Gastroesophageal sphincter (tissue), 4 donors: Measurements from ENCODE around the gene ATG4A. TPM values are rescaled to one million over a fixed set of nuclear protein-coding genes. Genes with fewer than 3 reads are reported as not detected.
A peak's percentile ranks its signal among the peaks of the same experiment; 100 is the strongest.

Experiments
- ATAC-seq: fragments of 150-250 bp; one replicate; pipeline ENCODE4 v1.9.1; 2016; ENCODE audit warnings: mild to moderate bottlenecking, moderate library complexity
- H3K27ac ChIP-seq, 4 donors: fragments of 200-600 bp; sonication (generic) in 3 of 4; 1 replicate in 3 of 4; 2 replicates in 1 of 4; pipeline ENCODE4 v1.5.1; 2016 to 2019
- H3K27me3 ChIP-seq: fragments of 200-600 bp; sonication (generic); one replicate; pipeline ENCODE4 v1.5.1; 2019
- H3K36me3 ChIP-seq, 2 donors: fragments of 200-600 bp; sonication (generic); one replicate each; pipeline ENCODE4 v1.5.1; 2019; ENCODE audit warnings: control low read depth in 1 of 2
- H3K4me1 ChIP-seq, 3 donors: fragments of 200-600 bp; sonication (generic); 1 replicate in 2 of 3; 2 replicates in 1 of 3; pipeline ENCODE4 v1.5.1; 2016 to 2019; ENCODE audit warnings: control low read depth in 2 of 3
- H3K4me3 ChIP-seq, 2 donors: fragments of 200-600 bp; sonication (generic); one replicate each; pipeline ENCODE4 v1.5.1; 2019; ENCODE audit warnings: mild to moderate bottlenecking in 1 of 2, moderate library complexity in 1 of 2
- H3K9me3 ChIP-seq, 3 donors: fragments of 200-600 bp; sonication (generic); one replicate each; pipeline ENCODE4 v1.5.1; 2017 to 2019; ENCODE audit warnings: control low read depth in 2 of 3
- CTCF ChIP-seq, 4 experiments: fragments of 200-600 bp in 2 of 4; fragments of 450-650 bp in 2 of 4; sonication (generic) in 1 of 4; IDR thresholded peaks; one replicate each; pipeline ENCODE4 v1.5.1; 2017 to 2019; ENCODE audit warnings: antibody characterized with exemption in 4 of 4, mild to moderate bottlenecking in 2 of 4, moderate library complexity in 2 of 4
- EP300 ChIP-seq: sonication (generic); formaldehyde crosslinking; IDR thresholded peaks from one replicate; pipeline ENCODE4 v1.6.1; 2017; ENCODE audit warnings: antibody characterized with exemption, mild to moderate bottlenecking
- POLR2A ChIP-seq, 2 donors: fragments of 450-650 bp; IDR thresholded peaks; one replicate each; pipeline ENCODE4 v1.6.1; 2017; ENCODE audit warnings: antibody characterized with exemption in 2 of 2, mild to moderate bottlenecking in 2 of 2, moderate library complexity in 1 of 2
- POLR2AphosphoS5 ChIP-seq: sonication (generic); formaldehyde crosslinking; IDR thresholded peaks from one replicate; pipeline ENCODE4 v1.6.1; 2017; ENCODE audit warnings: antibody characterized with exemption
- WGBS, 2 donors: methylation state at CpG; one replicate each; pipeline ENCODE4 v1.1.5; 2018; ENCODE audit warnings: low coverage in 1 of 2; 5-methylcytosine and 5-hydroxymethylcytosine counted together
- total RNA-seq, 4 donors: library from RNA; depleted of rRNA; stranded (reverse); fragments of >200 nt; gene quantifications; one replicate each; pipeline ENCODE4 v1.1.0, GENCODE V29; 2016

ATG4A gene
- total RNA-seq, 4 donors from 2014 or later: 9.3 to 13.6 (median 11.8) TPM

DNA sequence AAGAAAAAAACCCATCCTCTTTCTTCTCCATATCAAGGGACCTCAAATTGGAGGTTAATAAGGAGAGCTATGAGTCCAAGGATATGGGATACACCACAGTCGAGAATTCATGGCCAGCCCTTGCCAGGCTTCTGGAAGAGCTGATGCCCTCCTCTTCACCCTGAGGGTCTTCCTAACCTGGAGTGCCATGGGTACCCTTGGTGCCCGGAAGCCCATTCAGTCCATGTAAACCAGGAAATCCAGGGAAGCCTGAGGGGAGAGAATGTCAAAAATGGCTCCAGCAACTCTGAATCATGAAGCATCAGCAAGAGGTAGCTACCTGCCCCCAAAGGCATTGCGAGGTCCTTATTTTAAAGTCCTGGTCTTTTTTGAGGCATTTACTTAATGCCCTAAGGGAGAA, 78.2 kb downstream of the ATG4A start:
- H3K36me3 ChIP-seq: peaks cover 0 to 56% of the 10 kb centered on the region in 2 donors
- no peaks in the 10 kb centered on the region for H3K27me3 ChIP-seq
- no peak for ATAC-seq
- no peak for TF ChIP-seq CTCF (IDR thresholded peaks at IDR 0.05)
- no peak for TF ChIP-seq EP300
- no peak for TF ChIP-seq POLR2A (IDR thresholded peaks at IDR 0.05)
- TF ChIP-seq POLR2AphosphoS5: no peak
- peak overlapping the region in 1 of 4 donors; percentile 27 for H3K27ac ChIP-seq
- H3K4me1 ChIP-seq: peaks cover 0 to 6% (median 0%) of the 10 kb centered on the region in 3 donors
- no peaks in the 10 kb centered on the region for H3K9me3 ChIP-seq
- 90% methylated on average over 3 of the region's 3 CpGs; no CpG with 5 or more reads in 1 of the 2 donors for WGBS, 2 donors
- H3K4me3 ChIP-seq: no peak overlapping the region

GRCh38 chrX:108171671-108172070, 80.1 kb downstream of the ATG4A start:
- H3K36me3 ChIP-seq: peaks cover 0 to 68% of the 10 kb centered on the region in 2 donors
- no peak overlapping the region for H3K27ac ChIP-seq
- H3K4me3 ChIP-seq: no peak overlapping the region
- no peaks in the 10 kb centered on the region for H3K9me3 ChIP-seq
- no peak for ATAC-seq
- TF ChIP-seq EP300 (no peak), POLR2AphosphoS5 (no peak), CTCF (IDR thresholded peaks at IDR 0.05) (no peak), POLR2A (IDR thresholded peaks at IDR 0.05) (no peak)
- no peaks in the 10 kb centered on the region for H3K4me1 ChIP-seq
- 93% methylated on average over 2 of the region's 4 CpGs; no CpG with 5 or more reads in 1 of the 2 donors for WGBS, 2 donors
- no peaks in the 10 kb centered on the region for H3K27me3 ChIP-seq

DNA sequence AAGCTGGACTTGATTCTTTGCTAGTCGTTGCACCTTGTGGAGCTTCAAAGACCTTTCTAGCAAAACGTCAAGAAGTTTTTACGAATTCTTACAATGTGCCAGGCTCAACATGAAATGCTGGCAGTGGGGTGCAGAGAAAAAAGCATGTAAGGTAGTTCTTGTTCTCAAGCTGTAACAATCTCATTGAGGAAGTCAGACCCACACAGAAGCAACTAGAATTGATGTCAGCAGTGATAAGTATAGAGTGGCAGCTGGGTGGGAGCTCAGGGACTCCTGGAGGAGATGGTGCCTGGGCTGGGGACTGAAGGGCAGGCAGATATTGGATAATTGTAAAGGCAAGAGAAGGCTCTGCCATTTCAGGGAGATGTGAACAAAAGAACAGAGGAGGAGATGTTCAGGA, 82.3 kb downstream of the ATG4A start:
- no peak overlapping the region for H3K27ac ChIP-seq
- TF ChIP-seq POLR2A (IDR thresholded peaks at IDR 0.05) (no peak), CTCF (IDR thresholded peaks at IDR 0.05) (no peak), POLR2AphosphoS5 (no peak), EP300 (no peak)
- WGBS, 2 donors: 53 to 77% methylated on average over 3 of the region's 3 CpGs
- no peaks in the 10 kb centered on the region for H3K27me3 ChIP-seq
- no peak for ATAC-seq
- no peaks in the 10 kb centered on the region for H3K9me3 ChIP-seq
- no peak overlapping the region for H3K4me3 ChIP-seq
- H3K4me1 ChIP-seq: no peaks in the 10 kb centered on the region
- peaks cover 0 to 67% of the 10 kb centered on the region in 2 donors for H3K36me3 ChIP-seq

DNA sequence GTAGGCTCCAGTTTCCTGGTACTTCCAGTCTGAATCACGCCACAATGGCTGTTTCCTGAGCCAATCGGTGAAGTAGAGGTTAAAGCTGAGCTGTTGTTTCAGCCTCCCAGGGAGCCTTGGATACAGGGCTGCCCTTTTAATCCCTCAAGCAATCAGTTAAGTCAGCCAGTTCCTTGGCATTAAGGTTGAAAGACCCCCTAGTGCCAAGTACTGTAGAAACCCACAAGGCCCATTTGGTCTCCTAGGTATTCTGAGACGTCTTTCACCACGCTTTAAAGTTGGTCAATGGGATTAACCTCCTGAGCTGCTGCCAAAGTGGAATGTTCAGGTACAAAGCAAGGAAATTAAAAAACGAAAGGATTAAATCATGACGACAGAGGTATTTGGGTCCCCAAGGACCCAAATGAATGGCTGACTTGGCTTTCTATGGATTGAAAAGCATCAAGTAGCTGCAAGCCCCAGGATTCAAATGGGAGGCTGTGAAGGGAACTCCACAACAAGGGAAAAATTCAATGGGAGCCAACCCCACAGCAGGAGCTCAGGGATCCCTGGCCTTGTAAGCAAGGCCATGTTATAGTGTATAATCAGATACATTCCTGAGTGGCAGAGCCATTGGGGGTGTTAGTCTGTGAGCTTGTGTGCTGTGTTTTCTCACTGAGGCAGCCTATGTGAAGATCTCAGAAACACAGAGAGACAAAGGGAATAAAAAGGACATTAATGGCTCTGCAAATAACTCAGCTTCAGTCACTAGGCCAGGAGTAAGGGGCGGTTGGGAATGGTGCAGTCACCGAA, 86.0 kb downstream of the ATG4A start:
- Histone ChIP-seq H3K4me1 (no peaks in the 10 kb centered on the region), H3K9me3 (no peaks in the 10 kb centered on the region), H3K27ac (peak overlapping the region in 1 of 4 donors; percentile 38), H3K36me3 (peaks cover 0 to 57% of the 10 kb centered on the region in 2 donors), H3K27me3 (no peaks in the 10 kb centered on the region), H3K4me3 (no peak overlapping the region)
- WGBS, 2 donors: 62 to 78% methylated on average over 3 to 6 of the region's 8 CpGs
- TF ChIP-seq POLR2A (IDR thresholded peaks at IDR 0.05) (no peak), CTCF (IDR thresholded peaks at IDR 0.05) (no peak), POLR2AphosphoS5 (no peak), EP300 (no peak)
- ATAC-seq: no peak

DNA sequence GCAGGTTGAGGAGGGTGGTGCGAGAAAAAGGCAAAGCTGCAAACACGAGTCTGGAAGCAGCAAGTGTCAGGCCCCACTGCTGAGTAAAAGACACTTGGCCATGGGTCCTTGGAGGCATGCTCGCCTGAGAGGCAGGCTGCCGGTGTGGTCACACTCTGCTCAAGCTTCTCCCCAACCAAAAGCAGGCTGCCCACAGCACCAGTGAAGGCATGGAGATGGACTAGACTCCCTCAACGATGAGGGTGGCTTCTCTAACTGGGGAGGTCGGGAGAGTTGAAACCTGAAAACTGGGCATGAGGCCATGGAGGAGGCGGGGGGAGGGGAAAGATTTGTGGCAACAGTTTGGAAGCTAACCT, 86.5 kb downstream of the ATG4A start:
- no peaks in the 10 kb centered on the region for H3K27me3 ChIP-seq
- H3K9me3 ChIP-seq: no peaks in the 10 kb centered on the region
- TF ChIP-seq POLR2AphosphoS5: no peak
- no peak for TF ChIP-seq EP300
- TF ChIP-seq CTCF (IDR thresholded peaks at IDR 0.05): no peak
- TF ChIP-seq POLR2A (IDR thresholded peaks at IDR 0.05): no peak
- H3K27ac ChIP-seq: no peak overlapping the region
- peaks cover 0 to 2% (median 0%) of the 10 kb centered on the region in 3 donors for H3K4me1 ChIP-seq
- no peak for ATAC-seq
- 50 to 81% methylated on average over 1 to 3 of the region's 7 CpGs for WGBS, 2 donors
- H3K36me3 ChIP-seq: peaks cover 0 to 51% of the 10 kb centered on the region in 2 donors
- no peak overlapping the region for H3K4me3 ChIP-seq
